GM19324 (cell line): ENCODE results near the gene RNF227.
"Not testable (repeated sequence)": the region's sequence is repeated elsewhere in the genome, so short reads cannot be mapped to it uniquely, and the experiment has no call there.

ENCODE experiments used
- ATAC-seq: cut with Tn5 transposase; IDR thresholded peaks from one replicate; pipeline ENCODE4 v1.9.1; 2021; ENCODE audit warnings: mild to moderate bottlenecking, moderate library complexity; ENCODE audit not compliant: unreplicated experiment, low FRiP score

RNF227 gene

GRCh38 chr17:7864995-7865650 is 51.0 kb downstream of the RNF227 start:
- ATAC-seq: no peak

GRCh38 chr17:7864384-7864783 is 51.7 kb downstream of the RNF227 start:
- ATAC-seq: not testable (repeated sequence)
